Measurements from ENCODE around the gene STX4.

DNA sequence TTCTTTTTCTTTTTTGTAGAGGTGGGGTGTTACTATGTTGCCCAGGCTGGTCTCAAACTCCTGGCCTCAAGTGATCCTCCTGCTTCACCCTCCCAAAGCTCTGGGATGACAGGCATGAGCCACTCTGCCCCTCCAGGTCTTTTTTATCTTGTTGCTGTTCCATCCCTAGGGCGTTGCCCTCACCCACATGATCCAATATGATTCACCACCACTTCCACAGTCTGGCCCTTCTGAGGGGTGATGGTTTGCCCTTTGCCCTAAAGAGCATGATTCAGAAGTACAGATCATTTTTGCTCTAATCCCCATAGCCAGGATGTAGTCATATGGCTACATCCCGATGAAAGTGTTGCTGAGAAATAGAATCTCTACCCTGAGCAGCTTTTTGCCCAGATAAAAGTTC is 18.8 kb downstream of the STX4 start:
- TF ChIP-seq, protein P1, sequence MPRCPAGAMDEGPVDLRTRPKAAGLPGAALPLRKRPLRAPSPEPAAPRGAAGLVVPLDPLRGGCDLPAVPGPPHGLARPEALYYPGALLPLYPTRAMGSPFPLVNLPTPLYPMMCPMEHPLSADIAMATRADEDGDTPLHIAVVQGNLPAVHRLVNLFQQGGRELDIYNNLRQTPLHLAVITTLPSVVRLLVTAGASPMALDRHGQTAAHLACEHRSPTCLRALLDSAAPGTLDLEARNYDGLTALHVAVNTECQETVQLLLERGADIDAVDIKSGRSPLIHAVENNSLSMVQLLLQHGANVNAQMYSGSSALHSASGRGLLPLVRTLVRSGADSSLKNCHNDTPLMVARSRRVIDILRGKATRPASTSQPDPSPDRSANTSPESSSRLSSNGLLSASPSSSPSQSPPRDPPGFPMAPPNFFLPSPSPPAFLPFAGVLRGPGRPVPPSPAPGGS (IDR thresholded peaks at IDR 0.05): no peak
- TF ChIP-seq RAD21 (conservative IDR thresholded peaks at IDR 0.05 in 1 of 2, IDR thresholded peaks at IDR 0.05 in 1 of 2) (no peak; a peak in 2 of 5 replicates), MAFK (IDR thresholded peaks at IDR 0.05; ENCODE audit: partially characterized antibody) (no peak), RNF2 (IDR thresholded peaks at IDR 0.05; ENCODE audit: borderline replicate concordance, low read depth) (no peak), POLR2A (IDR thresholded peaks at IDR 0.05; ENCODE audit: low read length) (no peak), CTCF (IDR thresholded peaks at IDR 0.05) (no peak), MAZ (IDR thresholded peaks at IDR 0.05; ENCODE audit: borderline replicate concordance, low read depth, low read length) (no peak), JUNB (IDR thresholded peaks at IDR 0.05) (peak; percentile 64), HDAC2 (IDR thresholded peaks at IDR 0.05) (no peak), EP300 (IDR thresholded peaks at IDR 0.05) (no peak), CBX8 (IDR thresholded peaks at IDR 0.05) (no peak)
- TF ChIP-seq, protein P2, sequence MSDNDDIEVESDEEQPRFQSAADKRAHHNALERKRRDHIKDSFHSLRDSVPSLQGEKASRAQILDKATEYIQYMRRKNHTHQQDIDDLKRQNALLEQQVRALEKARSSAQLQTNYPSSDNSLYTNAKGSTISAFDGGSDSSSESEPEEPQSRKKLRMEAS (IDR thresholded peaks at IDR 0.05): peak; percentile 76; the same call in 1 of the 2 replicates

Data from A549 (cell line).